NCI-H226 (cell line): ENCODE measurements around the gene IL17RC.

Source experiments
- DNase-seq: peaks from one replicate; pipeline ENCODE4 v3.0.0-alpha.2; 2015

The IL17RC gene

DNA sequence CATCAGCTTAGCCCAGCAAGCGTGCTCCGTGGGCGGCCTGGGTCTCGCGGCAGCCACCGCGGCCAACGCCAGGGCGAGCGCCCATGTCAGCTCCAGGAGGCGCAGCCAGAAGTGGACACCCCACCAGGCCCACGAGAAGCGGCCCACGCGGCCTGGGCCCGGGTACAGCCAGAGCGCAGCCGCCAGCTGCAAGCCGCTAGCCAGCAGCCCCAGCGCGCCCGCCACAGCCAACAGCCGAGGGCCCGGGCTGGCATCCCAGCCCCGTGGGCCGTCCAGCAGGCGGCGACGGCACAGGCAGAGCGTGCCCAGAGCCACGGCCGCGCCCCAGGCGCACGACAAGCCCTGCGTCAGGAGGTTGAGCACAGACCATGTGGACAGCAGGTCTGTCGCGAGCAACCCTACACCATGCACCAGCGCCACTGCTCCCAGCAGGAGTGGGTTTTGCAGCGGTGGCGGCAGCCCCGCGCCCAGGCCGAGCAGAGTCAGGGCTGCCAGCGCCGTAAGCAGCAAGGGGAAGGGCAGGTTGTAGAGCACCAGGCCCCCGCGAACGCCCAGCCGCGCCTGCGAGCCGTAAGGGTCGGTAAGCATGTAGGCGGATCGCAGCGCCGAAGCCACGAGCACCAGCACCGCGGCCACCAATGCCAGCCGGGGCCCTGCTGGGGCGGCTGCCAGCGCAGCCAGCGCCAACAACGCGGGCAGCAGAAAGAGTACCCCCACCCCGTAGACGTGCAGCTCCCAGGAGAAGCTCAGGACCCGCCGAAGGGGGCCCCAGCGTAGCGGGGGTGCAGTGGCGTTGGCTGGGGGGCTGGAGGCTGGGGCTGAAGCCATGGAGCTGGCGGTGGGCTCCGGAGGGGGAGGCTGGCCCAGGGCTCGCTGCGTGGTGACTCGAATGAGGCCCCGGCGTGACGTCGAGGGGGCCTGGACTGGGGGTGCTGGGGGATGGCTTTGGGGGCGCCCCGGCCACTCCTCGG is 30.4 kb downstream of the IL17RC start:
- no peak for DNase-seq

GRCh38 chr3:9948586-9948985 is 31.7 kb downstream of the IL17RC start:
- DNase-seq: no peak

DNA sequence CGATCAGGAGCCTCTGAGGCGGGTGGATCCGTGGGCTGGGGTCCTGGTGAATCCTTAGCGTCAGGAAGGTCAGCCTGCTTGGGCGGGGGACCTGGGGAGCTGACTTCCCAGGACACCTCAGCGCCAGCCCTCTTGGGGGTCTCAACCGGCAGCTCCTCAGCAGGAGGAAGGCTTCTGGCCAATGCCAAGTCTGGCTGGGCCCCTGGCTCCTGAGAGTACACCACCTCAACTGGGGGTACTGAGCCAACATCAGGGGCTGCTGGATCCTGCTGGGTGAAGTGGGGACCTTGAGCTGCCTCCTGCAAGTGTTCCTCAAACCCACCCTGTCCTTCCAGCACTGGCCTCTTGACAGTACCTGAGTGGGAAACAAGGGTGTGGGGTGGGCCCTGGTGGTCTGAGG is 32.2 kb downstream of the IL17RC start:
- no peak for DNase-seq

DNA sequence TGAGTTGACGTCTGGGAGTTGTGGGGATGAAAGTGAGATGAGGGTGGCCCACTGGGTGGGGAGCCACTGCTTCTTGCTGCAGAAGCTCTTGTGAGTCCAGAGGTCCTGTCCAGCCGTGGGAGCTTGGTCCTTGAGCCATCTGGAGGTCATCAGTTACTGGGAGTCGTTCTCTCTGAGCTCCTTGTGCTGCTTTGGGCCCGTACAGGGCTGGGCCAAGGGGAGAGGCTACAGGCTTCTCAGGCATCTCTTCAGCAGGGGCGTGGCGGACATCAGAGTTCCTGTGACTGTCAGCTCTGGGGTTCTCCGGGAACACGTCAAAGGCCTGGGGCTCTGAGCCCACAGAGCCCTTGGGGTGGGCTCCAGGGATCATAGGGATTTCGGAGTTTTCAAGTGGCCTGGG is 32.7 kb downstream of the IL17RC start:
- DNase-seq: no peak

DNA sequence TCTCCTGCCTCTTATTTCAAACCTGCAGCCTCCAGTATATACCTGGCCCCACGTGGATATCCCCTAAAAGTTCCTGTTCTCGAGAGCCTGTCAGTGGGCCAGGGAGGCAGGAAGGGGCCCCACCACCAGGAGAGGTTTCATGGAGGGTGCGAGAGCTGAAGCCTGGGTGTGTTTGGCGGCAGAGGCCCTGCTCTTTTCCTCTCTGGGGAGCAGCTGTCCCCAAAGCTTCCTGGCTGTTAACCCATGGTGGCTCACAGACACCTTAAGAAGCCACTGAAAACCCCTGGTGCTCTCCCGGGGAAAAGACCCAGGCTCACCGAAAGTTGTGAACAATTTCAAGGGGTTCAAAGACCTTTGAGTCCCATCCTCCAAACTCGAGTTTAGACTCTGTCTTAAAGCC is 34.2 kb downstream of the IL17RC start:
- no peak for DNase-seq

GRCh38 chr3:9951598-9951961 is 34.7 kb downstream of the IL17RC start:
- DNase-seq: no peak

- peak; percentile 59 for DNase-seq
Observed at GRCh38 chr3:9951962-9952805, 35.3 kb downstream of the IL17RC start, which contains the start of gene PRRT3. Gene PRRT3 (minus strand): TSS chr3:9952408. CDS start chr3:9950115, 2,293 bp downstream.

- DNase-seq: no peak
Observed at GRCh38 chr3:9955067-9955502, 38.2 kb downstream of the IL17RC start.

DNA sequence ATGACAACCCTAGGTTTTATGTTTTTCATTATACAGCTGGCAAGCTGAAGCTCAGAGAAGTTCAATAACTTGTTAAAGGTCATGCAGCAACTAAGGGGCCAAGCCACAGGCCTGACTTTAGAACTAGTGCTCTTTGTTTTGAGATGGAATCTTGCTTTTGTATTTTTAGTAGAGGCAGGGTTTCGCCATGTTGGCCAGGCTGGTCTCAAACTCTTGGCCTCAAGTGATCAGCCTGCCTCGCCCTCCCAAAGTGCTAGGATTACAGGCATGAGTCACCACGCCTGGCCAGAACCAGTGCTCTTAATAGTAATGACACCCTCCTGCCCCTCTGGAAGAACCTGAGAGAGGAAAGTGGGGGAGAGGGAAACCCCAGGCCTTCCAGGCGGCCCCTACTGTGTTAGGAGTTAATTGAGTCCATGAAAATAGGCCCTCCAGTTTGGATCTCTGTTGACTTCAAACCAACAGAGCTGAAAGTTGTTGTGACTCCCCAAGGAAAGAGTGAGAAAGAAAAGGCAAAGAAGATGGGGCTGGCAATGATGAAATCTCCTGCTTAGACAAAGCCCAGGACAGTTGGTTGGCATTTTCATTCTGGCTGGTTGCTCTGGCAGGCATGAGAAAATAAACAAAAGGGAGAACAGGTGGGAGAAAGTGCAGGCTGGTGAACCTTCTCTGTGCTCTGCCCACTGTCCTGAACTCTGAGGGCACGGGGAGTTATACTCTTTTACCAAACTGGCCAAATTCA is 38.9 kb downstream of the IL17RC start:
- DNase-seq: no peak

- DNase-seq: no peak
Observed at GRCh38 chr3:9957214-9957613, 40.3 kb downstream of the IL17RC start.

DNA sequence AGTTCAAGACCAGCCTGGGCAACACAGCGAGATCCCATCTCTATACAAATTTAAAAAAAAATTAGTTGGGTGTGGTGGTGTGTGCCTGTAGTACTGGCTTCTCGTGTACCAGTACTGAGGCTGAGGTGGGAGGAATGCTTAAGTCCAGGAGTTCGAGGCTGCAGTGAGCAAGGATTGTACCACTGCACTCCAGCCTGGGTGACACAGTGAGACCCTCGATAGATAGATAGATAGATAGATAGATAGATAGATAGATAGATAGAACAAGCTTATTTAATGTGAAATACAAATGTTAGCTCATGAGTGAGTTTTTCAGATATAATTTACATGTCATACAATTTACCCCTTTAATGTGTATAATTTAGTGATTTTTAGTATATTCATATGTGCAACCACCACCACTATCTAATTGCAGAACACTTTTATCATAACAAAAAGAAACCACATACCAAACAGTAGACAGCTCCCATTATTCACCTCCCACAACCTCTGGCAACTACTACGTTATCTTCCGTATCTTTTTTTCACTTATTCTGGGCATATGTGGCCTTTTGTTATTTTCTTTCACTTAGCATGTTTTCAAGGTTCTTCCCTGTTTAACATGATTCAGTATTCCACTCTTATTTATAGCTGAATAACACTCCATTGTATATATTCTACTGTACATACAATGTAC is 48.4 kb downstream of the IL17RC start:
- no peak for DNase-seq

DNA sequence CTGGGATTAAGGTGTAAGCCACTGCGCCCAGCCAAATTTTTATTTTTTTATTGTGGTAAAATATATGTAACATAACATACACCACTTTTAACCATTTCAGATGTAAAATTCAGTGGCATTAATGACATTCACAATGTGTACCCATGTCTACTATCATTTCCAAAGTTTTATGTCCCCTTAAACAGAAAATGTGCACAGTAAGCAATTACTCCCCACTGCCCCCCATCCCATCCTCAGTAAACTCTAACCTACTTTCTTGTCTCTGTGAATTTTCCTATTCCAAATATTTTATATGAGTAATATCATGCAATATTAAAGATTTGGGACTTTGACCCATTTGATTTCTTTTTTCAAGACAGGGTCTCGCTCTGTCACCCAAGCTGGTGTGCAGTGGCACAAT is 49.9 kb downstream of the IL17RC start:
- no peak for DNase-seq

- no peak for DNase-seq
Observed at GRCh38 chr3:9969632-9970019, 52.7 kb downstream of the IL17RC start.

DNA sequence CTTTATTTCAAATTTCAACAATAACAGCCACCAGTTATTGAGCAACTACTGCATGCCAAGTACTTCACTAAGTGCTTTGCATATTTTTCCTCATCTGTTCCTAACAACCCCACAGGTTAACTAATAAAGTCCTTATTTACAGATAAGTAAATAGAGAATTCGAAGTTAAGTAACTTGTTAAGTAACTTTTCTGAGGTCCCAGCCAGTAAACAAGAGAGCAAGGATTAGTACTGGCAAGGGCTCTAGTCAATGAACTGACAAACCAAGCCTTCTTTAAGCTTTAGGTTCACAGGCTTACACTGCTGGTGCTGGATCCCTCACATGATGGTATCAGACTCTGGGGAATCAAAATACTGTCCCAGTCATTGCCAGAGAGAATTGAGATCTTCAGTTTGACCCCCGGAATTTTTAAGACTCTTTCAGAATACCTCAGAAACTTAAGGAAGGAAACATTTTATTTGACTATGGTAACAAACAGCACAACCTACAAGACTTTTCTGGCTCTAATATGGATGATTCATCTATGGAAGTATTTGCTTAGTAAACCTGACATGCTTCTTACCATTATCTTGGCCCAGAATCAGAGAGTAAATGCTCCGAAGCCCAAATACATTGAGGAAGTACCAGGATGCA is 53.2 kb downstream of the IL17RC start:
- peak; percentile 88 for DNase-seq

DNA sequence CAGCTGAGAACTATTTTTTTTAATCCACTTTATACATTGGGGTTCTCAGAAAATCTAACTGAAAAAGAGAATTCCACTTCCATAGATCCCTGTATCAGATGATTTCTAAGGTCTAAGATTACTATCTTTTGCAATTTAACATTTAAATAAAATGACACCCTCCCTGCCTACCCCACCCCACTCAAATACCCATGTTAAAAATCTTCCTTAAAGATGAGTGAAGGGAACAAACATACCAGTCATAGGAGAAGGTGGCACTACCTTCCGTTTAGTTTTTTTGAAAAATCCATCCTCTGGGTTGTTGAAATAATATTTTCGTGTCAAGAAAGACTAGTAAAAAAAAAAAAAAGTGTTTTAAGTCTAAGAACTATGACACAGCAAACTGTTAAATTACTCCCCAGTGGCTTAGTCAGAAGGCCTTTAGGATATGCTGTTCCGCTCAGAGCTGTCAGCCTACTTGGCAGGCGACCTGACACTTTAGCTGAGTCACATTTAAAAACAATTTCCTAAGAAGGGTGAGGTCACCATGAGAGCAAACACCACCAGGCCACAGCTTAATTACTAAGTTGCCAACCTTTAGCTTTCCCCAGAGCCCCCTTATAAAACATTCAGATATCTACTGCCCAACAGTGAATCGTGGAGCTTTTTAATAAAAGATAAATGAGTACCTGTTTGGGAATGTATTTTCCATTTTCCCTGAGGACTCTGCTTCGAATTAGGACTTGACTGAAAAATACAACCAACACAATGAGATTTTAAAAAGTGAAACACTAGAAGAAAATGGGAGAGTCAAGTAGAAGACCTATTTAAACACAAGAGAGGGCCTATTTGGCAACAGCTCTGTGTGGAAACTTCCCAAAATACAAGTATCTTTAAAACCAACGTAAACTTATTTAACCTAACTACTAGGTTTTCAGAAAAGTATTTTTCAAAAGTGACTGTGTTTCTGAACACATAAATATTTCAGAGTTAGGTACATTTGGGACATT is 60.1 kb downstream of the IL17RC start:
- DNase-seq: peak; percentile 91

- DNase-seq: no peak
Observed at GRCh38 chr3:9978710-9979305, 61.9 kb downstream of the IL17RC start.

DNA sequence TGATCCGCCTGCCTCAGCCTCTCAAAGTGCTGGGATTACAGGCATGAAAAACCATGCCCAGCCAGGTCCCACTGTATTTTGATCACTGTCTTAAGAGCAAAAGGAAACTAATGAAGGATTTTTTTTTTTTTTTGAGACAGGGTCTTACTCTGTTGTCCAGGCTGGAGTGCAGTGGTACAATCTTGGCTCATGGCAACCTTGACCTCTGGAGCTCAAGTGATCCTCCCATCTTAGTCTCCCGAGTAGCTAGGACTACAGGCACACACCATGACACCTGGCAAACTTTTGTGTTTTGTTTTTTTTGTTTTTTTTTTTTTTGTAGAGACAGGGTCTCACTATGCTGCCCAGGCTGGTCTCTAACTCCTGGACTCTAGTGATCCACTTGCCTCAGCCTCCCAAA is 63.4 kb downstream of the IL17RC start:
- no peak for DNase-seq
